ENCODE data around the gene ME3. TPM values are rescaled to one million over a fixed set of nuclear protein-coding genes. Genes with fewer than 3 reads are reported as not detected.

ME3 gene
- total RNA-seq, 2 donors from 2014 or later, result 62.4 to 62.5 TPM

DNA sequence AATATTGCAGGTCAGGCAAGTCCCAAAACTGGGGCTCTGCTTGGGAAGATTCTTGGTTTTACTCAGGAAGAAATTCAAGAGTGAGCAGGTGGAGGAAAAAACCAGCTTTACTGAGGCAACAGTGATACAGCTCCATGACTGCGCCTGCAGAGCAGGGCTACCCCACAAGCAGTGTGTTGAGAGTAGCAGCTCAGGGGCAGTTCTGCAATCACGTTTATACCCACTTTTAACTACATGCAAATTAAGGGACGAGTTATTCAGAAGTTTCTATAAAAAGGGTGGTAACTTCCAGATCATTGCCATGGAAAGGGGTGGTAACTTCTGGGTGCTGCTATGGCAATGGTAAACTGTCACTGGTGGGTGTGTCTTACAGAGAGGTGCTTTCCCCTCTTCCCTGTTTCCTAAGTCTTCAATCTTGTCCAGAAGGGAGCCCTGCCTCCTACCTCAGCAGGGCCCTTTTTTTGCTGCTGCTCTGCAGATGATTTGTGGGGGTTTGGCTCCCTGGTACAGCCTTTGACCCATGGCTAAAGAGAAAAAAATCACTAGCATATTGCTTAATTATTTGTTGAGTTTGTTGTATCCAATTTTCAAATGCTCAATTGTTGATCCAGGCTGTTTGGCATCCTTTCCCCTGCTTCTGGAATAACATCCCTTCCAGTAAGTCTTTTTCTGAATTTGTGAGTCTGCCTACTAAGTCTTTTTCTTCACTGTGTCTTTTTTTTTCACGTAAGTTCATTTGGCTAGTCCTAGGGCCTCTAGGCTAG lies 30.0 kb upstream of the ME3 start:
- no peak for ATAC-seq (ENCODE audit: insufficient number of reproducible peaks, low FRiP score, low read depth)
- no peak overlapping the region for H3K27ac ChIP-seq
- TF ChIP-seq, protein P1, sequence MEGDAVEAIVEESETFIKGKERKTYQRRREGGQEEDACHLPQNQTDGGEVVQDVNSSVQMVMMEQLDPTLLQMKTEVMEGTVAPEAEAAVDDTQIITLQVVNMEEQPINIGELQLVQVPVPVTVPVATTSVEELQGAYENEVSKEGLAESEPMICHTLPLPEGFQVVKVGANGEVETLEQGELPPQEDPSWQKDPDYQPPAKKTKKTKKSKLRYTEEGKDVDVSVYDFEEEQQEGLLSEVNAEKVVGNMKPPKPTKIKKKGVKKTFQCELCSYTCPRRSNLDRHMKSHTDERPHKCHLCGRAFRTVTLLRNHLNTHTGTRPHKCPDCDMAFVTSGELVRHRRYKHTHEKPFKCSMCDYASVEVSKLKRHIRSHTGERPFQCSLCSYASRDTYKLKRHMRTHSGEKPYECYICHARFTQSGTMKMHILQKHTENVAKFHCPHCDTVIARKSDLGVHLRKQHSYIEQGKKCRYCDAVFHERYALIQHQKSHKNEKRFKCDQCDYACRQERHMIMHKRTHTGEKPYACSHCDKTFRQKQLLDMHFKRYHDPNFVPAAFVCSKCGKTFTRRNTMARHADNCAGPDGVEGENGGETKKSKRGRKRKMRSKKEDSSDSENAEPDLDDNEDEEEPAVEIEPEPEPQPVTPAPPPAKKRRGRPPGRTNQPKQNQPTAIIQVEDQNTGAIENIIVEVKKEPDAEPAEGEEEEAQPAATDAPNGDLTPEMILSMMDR (IDR thresholded peaks at IDR 0.05), result no peak

DNA sequence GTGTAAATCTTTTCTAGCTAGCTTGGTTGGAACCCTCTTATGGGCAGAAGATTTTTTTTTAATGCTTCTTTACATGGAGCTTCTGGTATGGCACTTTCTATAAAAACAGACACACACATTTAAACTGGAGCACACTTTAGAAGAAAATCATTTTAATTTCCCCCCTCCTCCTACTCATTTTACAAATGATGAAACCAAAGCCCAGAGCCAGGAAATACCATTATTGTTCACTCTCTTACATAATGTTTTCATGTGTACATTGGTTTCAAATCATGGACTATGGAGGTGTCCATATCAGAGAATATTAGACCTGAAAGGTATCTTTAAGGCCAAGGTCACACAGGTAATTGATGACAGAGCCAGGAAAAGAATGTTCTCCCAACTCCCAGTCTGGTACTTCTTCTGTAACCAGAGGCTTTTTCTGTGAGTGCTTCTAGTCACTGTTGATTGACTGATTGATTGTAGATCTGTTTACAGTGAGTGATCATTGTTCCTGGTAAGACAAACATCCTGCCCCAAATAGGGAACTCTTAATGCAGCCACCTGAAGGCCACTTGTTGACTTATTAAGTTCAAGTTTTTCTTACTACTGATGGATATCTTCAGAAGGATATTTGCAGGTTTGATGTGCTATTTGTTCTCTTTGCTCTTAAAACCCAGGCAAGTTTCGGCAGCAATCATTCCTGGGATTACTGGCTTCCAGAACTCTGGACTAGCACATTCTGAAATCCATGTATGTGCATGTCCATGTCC lies 26.8 kb upstream of the ME3 start:
- Histone ChIP-seq H3K36me3 (no peaks in the 10 kb centered on the region), H3K9me3 (no peaks in the 10 kb centered on the region), H3K4me1 (ENCODE audit: control insufficient read depth in 1 of 2, low read depth in 2 of 2) (peaks cover 7 to 8% of the 10 kb centered on the region in 2 donors), H3K4me3 (no peak overlapping the region), H3K27me3 (replicated peaks; ENCODE audit: insufficient read depth) (no peaks in the 10 kb centered on the region), H3K27ac (no peak overlapping the region)
- DNase-seq (ENCODE audit: low spot score), result no peak
- TF ChIP-seq, protein P1 (IDR thresholded peaks at IDR 0.05), result no peak
- ATAC-seq (ENCODE audit: insufficient number of reproducible peaks, low FRiP score, low read depth), result no peak

More for the DNA sequence above, 30.0 kb upstream of the ME3 start:
- no peaks in the 10 kb centered on the region for H3K9me3 ChIP-seq
- H3K4me3 ChIP-seq, result no peak overlapping the region
- no peaks in the 10 kb centered on the region for H3K27me3 ChIP-seq (replicated peaks; ENCODE audit: insufficient read depth)
- no peak for DNase-seq (ENCODE audit: low spot score)
- no peaks in the 10 kb centered on the region for H3K4me1 ChIP-seq (ENCODE audit: control insufficient read depth in 1 of 2, low read depth in 2 of 2)
- H3K36me3 ChIP-seq, result no peaks in the 10 kb centered on the region

DNA sequence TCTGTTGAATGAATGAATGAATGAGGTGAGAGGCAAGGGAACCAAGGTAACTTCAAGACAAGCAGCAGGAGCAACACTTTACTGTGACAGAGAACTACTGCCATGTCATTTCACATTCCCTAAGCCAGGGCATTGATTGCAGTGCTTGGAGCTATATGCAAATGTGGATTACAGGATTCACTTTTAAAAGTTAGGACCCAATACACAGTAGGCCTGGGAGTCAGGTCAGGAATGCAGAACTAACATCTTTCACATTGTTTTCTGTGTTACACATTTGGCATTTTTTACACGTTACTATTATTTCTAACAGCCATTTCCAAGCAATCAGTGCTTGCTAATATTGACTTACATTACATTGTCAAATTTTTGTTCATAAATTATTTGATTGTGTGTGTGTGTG lies 26.2 kb upstream of the ME3 start:
- Histone ChIP-seq H3K9me3 (no peaks in the 10 kb centered on the region), H3K4me1 (ENCODE audit: control insufficient read depth in 1 of 2, low read depth in 2 of 2) (peaks cover 7 to 8% of the 10 kb centered on the region in 2 donors), H3K4me3 (no peak overlapping the region), H3K27ac (no peak overlapping the region), H3K36me3 (no peaks in the 10 kb centered on the region), H3K27me3 (replicated peaks; ENCODE audit: insufficient read depth) (no peaks in the 10 kb centered on the region)
- DNase-seq (ENCODE audit: low spot score), result no peak
- ATAC-seq (ENCODE audit: insufficient number of reproducible peaks, low FRiP score, low read depth), result no peak
- TF ChIP-seq, protein P1 (IDR thresholded peaks at IDR 0.05), result no peak

DNA sequence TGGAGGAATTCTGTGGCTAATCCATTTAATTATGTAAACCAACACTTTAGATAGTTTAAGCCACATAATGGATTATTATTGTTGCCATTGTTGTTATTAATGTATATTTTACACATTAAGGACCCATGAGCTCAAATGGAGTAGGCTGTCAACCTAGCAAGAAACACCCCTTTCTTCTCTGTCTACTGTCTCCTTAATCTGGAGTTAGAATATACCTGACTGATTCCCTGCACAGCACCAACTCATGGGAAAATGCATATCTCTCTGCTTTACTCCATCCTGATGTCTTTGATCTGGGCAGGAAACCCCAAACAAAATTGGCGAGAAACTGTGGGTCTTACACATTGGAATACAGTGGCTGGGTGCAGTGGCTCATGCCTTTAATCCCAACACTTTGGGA lies 24.0 kb upstream of the ME3 start:
- TF ChIP-seq, protein P1 (IDR thresholded peaks at IDR 0.05), result no peak
- no peaks in the 10 kb centered on the region for H3K36me3 ChIP-seq
- H3K9me3 ChIP-seq, result no peaks in the 10 kb centered on the region
- no peak overlapping the region for H3K4me3 ChIP-seq
- DNase-seq (ENCODE audit: low spot score) (no peak), ATAC-seq (ENCODE audit: insufficient number of reproducible peaks, low FRiP score, low read depth) (no peak)
- peaks cover 7 to 8% of the 10 kb centered on the region in 2 donors for H3K4me1 ChIP-seq (ENCODE audit: control insufficient read depth in 1 of 2, low read depth in 2 of 2)
- no peaks in the 10 kb centered on the region for H3K27me3 ChIP-seq (replicated peaks; ENCODE audit: insufficient read depth)
- H3K27ac ChIP-seq, result peak overlapping the region in 1 of 2 donors; percentile 39

DNA sequence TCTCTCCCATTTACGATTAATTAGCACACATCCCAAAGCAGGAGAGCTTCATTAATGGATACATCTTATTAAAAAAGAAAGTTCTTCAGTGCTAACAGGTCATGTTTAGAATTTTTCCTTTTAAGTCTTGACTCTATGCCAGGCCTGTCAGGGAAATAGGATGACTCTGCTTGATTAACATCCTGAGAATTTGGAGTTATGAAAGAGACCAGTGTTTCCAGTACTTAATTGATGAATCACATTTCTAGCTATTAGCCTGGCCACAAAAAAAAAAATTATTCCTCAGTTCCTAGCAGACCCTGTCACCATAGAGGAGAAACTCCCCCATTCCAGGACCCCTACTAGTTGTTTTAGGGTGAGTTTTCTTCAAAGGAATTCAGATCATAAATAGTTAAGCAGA lies 23.6 kb upstream of the ME3 start:
- H3K27ac ChIP-seq, result peak overlapping the region in 1 of 2 donors; percentile 39
- H3K4me1 ChIP-seq (ENCODE audit: control insufficient read depth in 1 of 2, low read depth in 2 of 2), result peaks cover 7 to 8% of the 10 kb centered on the region in 2 donors

More for the DNA sequence above, 23.6 kb upstream of the ME3 start:
- no peaks in the 10 kb centered on the region for H3K9me3 ChIP-seq
- TF ChIP-seq, protein P1 (IDR thresholded peaks at IDR 0.05), result no peak
- H3K36me3 ChIP-seq, result no peaks in the 10 kb centered on the region
- no peaks in the 10 kb centered on the region for H3K27me3 ChIP-seq (replicated peaks; ENCODE audit: insufficient read depth)
- H3K4me3 ChIP-seq, result no peak overlapping the region
- no peak for DNase-seq (ENCODE audit: low spot score)
- peak; percentile 93 for ATAC-seq (ENCODE audit: insufficient number of reproducible peaks, low FRiP score, low read depth)

Data from thoracic aorta (tissue), 2 donors.